HUES64 (cell line): ENCODE data around the gene ADSS2.
A peak's percentile ranks its signal among the peaks of the same experiment; 100 is the strongest.

Experiments used
- H3K27ac ChIP-seq: 2 replicates; pipeline ENCODE4 v1.7.0; 2013; ENCODE audit warnings: low read depth, low read length, inconsistent platforms
- H3K27me3 ChIP-seq: 2 replicates; pipeline ENCODE4 v1.6.1; 2013; ENCODE audit warnings: mild to moderate bottlenecking, low read length; ENCODE audit not compliant: insufficient read depth
- H3K36me3 ChIP-seq: 2 replicates; pipeline ENCODE4 v1.6.1; 2013; ENCODE audit warnings: mild to moderate bottlenecking, low read length; ENCODE audit not compliant: insufficient read depth
- H3K4me1 ChIP-seq: 2 replicates; pipeline ENCODE4 v1.6.1; 2013; ENCODE audit warnings: mild to moderate bottlenecking, low read length, moderate library complexity; ENCODE audit not compliant: insufficient read depth
- H3K4me3 ChIP-seq: 2 replicates; pipeline ENCODE4 v1.5.1; 2013; ENCODE audit warnings: mild to moderate bottlenecking, low read length, moderate library complexity
- H3K9ac ChIP-seq: 2 replicates; pipeline ENCODE4 v1.6.1; 2013; ENCODE audit warnings: mild to moderate bottlenecking, low read depth, low read length
- H3K9me3 ChIP-seq: 2 replicates; pipeline ENCODE4 v1.6.1; 2013; ENCODE audit warnings: low read depth, low read length; ENCODE audit not compliant: insufficient read depth
- WGBS: fragments of 150-250, 120-280 bp; methylation state at CpG from one replicate; pipeline ENCODE4 v1.1.7; 2013; ENCODE audit warnings: missing lambda C conversion rate; 5-methylcytosine and 5-hydroxymethylcytosine counted together

Gene ADSS2

GRCh38 chr1:244362476-244362875 is 89.2 kb downstream of the ADSS2 start:
- Histone ChIP-seq H3K4me3 (0 out of 2 replicates have a peak overlapping the region, but pooled peaks have one; percentile 15), H3K36me3 (no peaks in the 10 kb centered on the region), H3K27me3 (no peaks in the 10 kb centered on the region), H3K27ac (peak overlapping the region; percentile 93), H3K9ac (peak overlapping the region; percentile 52; the same call in 1 of the 2 replicates), H3K9me3 (peaks cover 13% of the 10 kb centered on the region), H3K4me1 (peaks cover 18% of the 10 kb centered on the region)
- 67% methylated on average over 3 of the region's 3 CpGs for WGBS

GRCh38 chr1:244361764-244362473 is 89.8 kb downstream of the ADSS2 start:
- no peaks in the 10 kb centered on the region for H3K27me3 ChIP-seq
- peak overlapping the region; percentile 52; the same call in 1 of the 2 replicates for H3K9ac ChIP-seq
- no peaks in the 10 kb centered on the region for H3K36me3 ChIP-seq
- 4% methylated on average over 4 of the region's 5 CpGs for WGBS
- peak overlapping the region; percentile 93 for H3K27ac ChIP-seq
- peaks cover 18% of the 10 kb centered on the region for H3K4me1 ChIP-seq
- H3K9me3 ChIP-seq: peaks cover 13% of the 10 kb centered on the region
- peak overlapping the region; percentile 36; the same call in 1 of the 2 replicates for H3K4me3 ChIP-seq
